ENCODE results near the gene UGT1A1. TPM values are rescaled to one million over a fixed set of nuclear protein-coding genes. Genes with fewer than 3 reads are reported as not detected.
A peak's percentile ranks its signal among the peaks of the same experiment; 100 is the strongest.

Gene UGT1A1
- total and polyA plus RNA-seq, 2 of the 13 experiments (the other 11 are each of a cell fraction or from before 2014, with no cell fraction given): 0.69 to 0.75 TPM

GRCh38 chr2:233712611-233713261 lies 47.3 kb upstream of the UGT1A1 start, which contains the start of gene UGT1A5:
TSS of gene UGT1A5 (plus strand) at chr2:233712907. CDS start at chr2:233712992, 85 bp downstream.
- 74% methylated on average over 14 of the region's 14 CpGs for WGBS (ENCODE audit: low lambda C conversion rate)
- intact Hi-C loops (cut with micrococcal nuclease; ENCODE audit: unreplicated experiment) (loop anchor here (5.0 kb wide), 3 partner anchors 130 to 310 kb away; no protein-coding TSS in a partner anchor), in situ Hi-C loops (cut with HindIII; ENCODE audit: extremely low pct_ligation_motif_present, low pct_unique_long_range_greater_than_20kb) (no loop called here)
- FAIRE-seq: no peak
- H3K4me1 ChIP-seq (ENCODE audit: insufficient read depth, low read length): no peaks in the 10 kb centered on the region
- no peaks in the 10 kb centered on the region for H3K79me2 ChIP-seq (ENCODE audit: insufficient read depth, low read length)
- H4K20me1 ChIP-seq (ENCODE audit: insufficient read depth, low read length): no peaks in the 10 kb centered on the region
- no peak within 1 kb of the TSS for H3K27ac ChIP-seq (ENCODE audit: extremely low read length, insufficient read depth, low read length)
- H3K9me3 ChIP-seq (ENCODE audit: low read length): no peaks in the 10 kb centered on the region
- no peaks in the 10 kb centered on the region for H3K36me3 ChIP-seq (replicated peaks in 1 of 2; ENCODE audit: control insufficient read depth in 1 of 2, insufficient read depth in 2 of 2, low read length in 2 of 2)
- DNase-seq (ENCODE audit: low spot score): no peak
- H3K4me3 ChIP-seq (replicated peaks in 1 of 3; ENCODE audit: insufficient read depth in 1 of 3, low read depth in 2 of 3, low read length in 3 of 3): no peak within 1 kb of the TSS
- BruUV-seq (replicated peaks): no TSS peak
- TF ChIP-seq ZNF503 (CRISPR knock-in tag; IDR thresholded peaks at IDR 0.05) (no peak), STAG1 (CRISPR knock-in tag; IDR thresholded peaks at IDR 0.05) (0 out of 2 replicates have a peak, but pooled peaks have one; percentile 7), ZBTB33 (CRISPR knock-in tag; IDR thresholded peaks at IDR 0.05) (peak; percentile 69; the same call in 1 of the 2 replicates), THAP7 (CRISPR knock-in tag; IDR thresholded peaks at IDR 0.05) (no peak), SRSF4 (IDR thresholded peaks at IDR 0.05; ENCODE audit: low read depth, low read length, poor library complexity, severe bottlenecking) (no peak), NONO (IDR thresholded peaks at IDR 0.05) (no peak), NONO (CRISPR knock-in tag; conservative IDR thresholded peaks at IDR 0.05) (no peak), KLF16 (CRISPR knock-in tag; IDR thresholded peaks at IDR 0.05) (no peak), CREBL2 (CRISPR knock-in tag; IDR thresholded peaks at IDR 0.05; ENCODE audit: borderline replicate concordance) (no peak)
- H2AFZ ChIP-seq (ENCODE audit: low read length): no peak within 1 kb of the TSS
- ATAC-seq: no peak
- H3K27me3 ChIP-seq (ENCODE audit: control insufficient read depth in 1 of 2, insufficient read depth in 2 of 2, low read length in 2 of 2): no peaks in the 10 kb centered on the region
- ChIA-PET POLR2A (no interaction called here), CTCF (ENCODE audit: low intra/inter-chr PET ratio, low total read pairs) (no interaction called here)
- H3K4me2 ChIP-seq (ENCODE audit: low read depth, low read length): no peak within 1 kb of the TSS
- H3K9ac ChIP-seq (ENCODE audit: insufficient read depth, low read depth, low read length): no peak within 1 kb of the TSS
